NT2/D1 (cell line): ENCODE results near the gene CHN1.

Experiments used
- DNase-seq: peaks from one replicate; pipeline ENCODE4 v3.0.0-alpha.2; 2011; ENCODE audit warnings: low read depth, low spot score
- H3K27me3 ChIP-seq: 2 replicates; pipeline ENCODE4 v1.6.0; 2011; ENCODE audit warnings: mild to moderate bottlenecking; ENCODE audit not compliant: insufficient read length, insufficient read depth
- H3K36me3 ChIP-seq: 2 replicates; pipeline ENCODE4 v1.6.1; 2011; ENCODE audit warnings: mild to moderate bottlenecking, low read length, mixed read lengths; ENCODE audit not compliant: insufficient read depth, insufficient read length
- H3K4me1 ChIP-seq: 2 replicates; pipeline ENCODE4 v1.5.1; 2011; ENCODE audit not compliant: insufficient read depth, insufficient read length
- H3K4me3 ChIP-seq: 2 replicates; pipeline ENCODE4 v1.5.1; 2011; ENCODE audit warnings: low read depth; ENCODE audit not compliant: insufficient read length
- H3K9ac ChIP-seq: 2 replicates; pipeline ENCODE4 v1.6.0; 2011; ENCODE audit warnings: low read depth; ENCODE audit not compliant: insufficient read length
- H3K9me3 ChIP-seq: 2 replicates; pipeline ENCODE4 v1.5.1; 2011; ENCODE audit warnings: mild to moderate bottlenecking, low read length; ENCODE audit not compliant: insufficient read depth
- SUZ12 ChIP-seq: IDR thresholded peaks from 2 replicates; pipeline ENCODE4 v1.6.1; 2011; ENCODE audit not compliant: insufficient read length, insufficient read depth; ENCODE audit errors: extremely low read depth
- YY1 ChIP-seq: IDR thresholded peaks from 2 replicates; pipeline ENCODE4 v1.6.1; 2011; ENCODE audit not compliant: insufficient read length, insufficient read depth
- ZNF274 ChIP-seq: IDR thresholded peaks from 2 replicates; pipeline ENCODE4 v1.6.1; 2011; ENCODE audit warnings: mild to moderate bottlenecking, low read depth, low read length

CHN1 gene

DNA sequence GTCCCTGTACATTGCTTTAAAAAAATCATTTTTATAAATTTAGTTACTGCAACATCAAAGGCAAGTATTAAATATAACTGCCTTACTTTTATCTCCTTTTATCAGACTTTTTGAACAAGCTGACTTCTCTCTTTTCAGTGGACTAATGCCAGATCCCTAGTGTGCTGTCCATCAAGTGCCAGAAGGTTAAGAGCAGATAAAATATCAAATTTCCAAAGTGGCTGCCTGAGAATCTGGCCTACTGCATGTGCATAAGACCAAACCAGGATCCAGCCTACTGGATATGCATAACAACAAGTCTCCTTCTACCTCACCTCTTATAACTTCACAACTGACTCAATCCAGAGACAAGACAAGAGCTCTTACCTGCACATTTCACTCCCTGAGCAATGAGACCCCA, 181.1 kb downstream of the CHN1 start:
- no peak overlapping the region for H3K9ac ChIP-seq
- no peak overlapping the region for H3K4me3 ChIP-seq
- no peaks in the 10 kb centered on the region for H3K9me3 ChIP-seq
- H3K27me3 ChIP-seq, result no peaks in the 10 kb centered on the region
- peaks cover 3% of the 10 kb centered on the region for H3K4me1 ChIP-seq
- no peak for DNase-seq
- H3K36me3 ChIP-seq, result peaks cover 20% of the 10 kb centered on the region
- TF ChIP-seq SUZ12, result no peak
- TF ChIP-seq ZNF274, result no peak
- no peak for TF ChIP-seq YY1

DNA sequence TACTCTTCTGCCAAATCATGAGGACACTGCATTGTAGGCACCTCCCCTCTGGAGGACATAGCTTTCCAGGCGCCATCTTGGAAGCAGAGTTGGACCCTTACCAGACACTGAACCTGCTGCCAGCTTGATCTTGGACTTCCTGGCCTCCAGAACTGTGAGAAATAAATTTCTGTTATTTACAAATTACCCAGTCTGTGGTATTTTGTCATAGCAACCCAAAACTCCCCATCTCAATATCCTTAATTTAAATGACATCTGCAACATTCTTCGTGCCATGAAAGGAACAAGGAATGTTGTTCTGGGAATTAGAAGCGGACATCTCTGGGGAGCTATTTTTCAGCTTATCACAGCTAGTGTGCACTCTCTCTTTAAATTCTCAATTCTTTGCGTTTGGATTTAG, 183.6 kb downstream of the CHN1 start:
- DNase-seq, result no peak
- Histone ChIP-seq H3K9me3 (no peaks in the 10 kb centered on the region), H3K27me3 (no peaks in the 10 kb centered on the region), H3K36me3 (peaks cover 20% of the 10 kb centered on the region), H3K4me1 (no peaks in the 10 kb centered on the region), H3K4me3 (no peak overlapping the region), H3K9ac (no peak overlapping the region)
- TF ChIP-seq ZNF274, result no peak
- no peak for TF ChIP-seq SUZ12
- no peak for TF ChIP-seq YY1

DNA sequence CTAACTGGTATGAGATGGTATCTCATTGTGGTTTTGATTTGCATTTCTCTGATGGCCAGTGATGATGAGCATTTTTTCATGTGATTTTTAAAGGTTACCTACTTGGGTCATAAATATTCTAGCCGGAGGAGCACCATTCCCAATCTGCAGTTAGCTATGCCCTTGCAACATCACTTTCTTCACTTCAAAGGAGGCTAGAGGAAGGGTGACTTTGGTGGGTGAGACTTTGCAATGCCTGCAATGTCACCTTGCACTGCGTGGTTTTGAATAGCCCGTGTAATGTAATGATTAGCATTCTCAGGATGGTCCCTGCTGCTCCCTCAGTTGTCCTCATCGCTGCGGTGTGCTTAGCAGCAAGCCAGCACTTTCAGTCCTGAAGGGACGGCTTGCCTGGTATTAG, 184.8 kb downstream of the CHN1 start:
- DNase-seq, result no peak
- no peaks in the 10 kb centered on the region for H3K27me3 ChIP-seq
- TF ChIP-seq ZNF274, result no peak
- TF ChIP-seq YY1, result no peak
- TF ChIP-seq SUZ12, result no peak
- H3K9me3 ChIP-seq, result no peaks in the 10 kb centered on the region
- H3K4me1 ChIP-seq, result no peaks in the 10 kb centered on the region
- no peak overlapping the region for H3K9ac ChIP-seq
- H3K4me3 ChIP-seq, result no peak overlapping the region
- H3K36me3 ChIP-seq, result peaks cover 20% of the 10 kb centered on the region

DNA sequence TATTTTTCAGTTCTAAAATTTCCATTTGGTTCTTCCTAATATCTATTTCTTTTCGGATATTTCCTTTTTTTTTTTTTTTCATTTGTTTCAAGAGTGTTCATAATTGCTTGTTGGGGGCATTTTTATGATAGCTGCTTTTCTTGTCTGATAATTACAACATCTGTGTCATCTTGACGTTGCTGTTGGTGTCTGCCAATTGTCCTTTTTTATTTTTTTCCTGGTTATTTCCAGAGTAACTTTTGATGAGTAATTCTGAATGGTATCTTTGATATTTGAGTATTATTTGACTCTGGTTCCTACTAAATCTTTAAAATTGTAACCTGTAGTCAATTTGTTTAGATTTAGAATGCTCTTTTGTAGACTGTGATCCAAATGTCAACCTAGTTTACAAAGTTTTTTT, 189.7 kb downstream of the CHN1 start:
- no peak overlapping the region for H3K9ac ChIP-seq
- H3K4me3 ChIP-seq, result no peak overlapping the region
- H3K36me3 ChIP-seq, result peaks cover 16% of the 10 kb centered on the region
- H3K4me1 ChIP-seq, result no peaks in the 10 kb centered on the region
- H3K9me3 ChIP-seq, result no peaks in the 10 kb centered on the region
- no peaks in the 10 kb centered on the region for H3K27me3 ChIP-seq
- no peak for DNase-seq
- no peak for TF ChIP-seq SUZ12

DNA sequence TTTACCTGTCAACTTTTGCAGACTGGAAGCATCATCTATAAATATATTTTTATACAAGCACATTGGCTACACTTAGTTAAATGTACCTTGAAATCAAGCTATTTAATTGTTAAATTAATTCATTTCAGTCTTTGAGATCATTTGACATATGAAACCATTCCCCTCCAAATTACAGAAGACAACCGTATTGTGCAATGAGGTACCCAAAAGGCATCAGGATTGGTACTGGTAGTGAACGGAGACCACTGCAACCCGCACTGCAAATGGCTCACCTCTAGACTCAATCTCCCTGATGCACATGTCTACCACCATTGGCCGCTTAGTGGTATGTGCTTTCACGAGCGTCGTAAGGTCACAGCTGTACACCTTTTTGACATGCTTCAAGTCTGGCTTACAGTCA, 193.1 kb downstream of the CHN1 start:
- H3K27me3 ChIP-seq, result no peaks in the 10 kb centered on the region
- H3K9ac ChIP-seq, result no peak overlapping the region
- H3K4me3 ChIP-seq, result no peak overlapping the region
- DNase-seq, result no peak
- no peaks in the 10 kb centered on the region for H3K4me1 ChIP-seq
- H3K36me3 ChIP-seq, result peaks cover 30% of the 10 kb centered on the region
- no peaks in the 10 kb centered on the region for H3K9me3 ChIP-seq
- TF ChIP-seq YY1 (no peak), ZNF274 (no peak), SUZ12 (no peak)

DNA sequence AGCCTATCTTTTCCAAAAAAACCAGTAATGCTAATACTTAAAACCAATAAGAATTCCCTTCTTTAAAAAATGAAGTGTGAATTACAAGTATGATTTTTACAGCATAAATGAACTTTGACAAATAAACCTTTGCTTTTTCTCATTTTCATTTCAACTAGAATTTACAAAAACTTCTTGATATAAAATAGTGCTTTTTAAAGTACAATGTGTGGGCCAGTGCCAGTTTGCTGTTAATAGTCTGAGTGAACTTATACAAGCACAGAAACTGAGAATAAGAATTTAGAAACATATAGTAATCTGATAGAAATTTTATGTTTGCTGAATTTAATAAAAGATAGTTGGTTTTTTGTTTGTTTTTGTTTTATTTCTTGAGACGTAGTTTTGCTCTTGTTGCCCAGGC, 197.2 kb downstream of the CHN1 start:
- no peak for DNase-seq
- H3K9me3 ChIP-seq, result no peaks in the 10 kb centered on the region
- H3K36me3 ChIP-seq, result peaks cover 32% of the 10 kb centered on the region
- no peaks in the 10 kb centered on the region for H3K27me3 ChIP-seq
- H3K9ac ChIP-seq, result no peak overlapping the region
- no peak for TF ChIP-seq ZNF274
- TF ChIP-seq YY1, result no peak
- TF ChIP-seq SUZ12, result no peak
- H3K4me1 ChIP-seq, result no peaks in the 10 kb centered on the region
- no peak overlapping the region for H3K4me3 ChIP-seq

DNA sequence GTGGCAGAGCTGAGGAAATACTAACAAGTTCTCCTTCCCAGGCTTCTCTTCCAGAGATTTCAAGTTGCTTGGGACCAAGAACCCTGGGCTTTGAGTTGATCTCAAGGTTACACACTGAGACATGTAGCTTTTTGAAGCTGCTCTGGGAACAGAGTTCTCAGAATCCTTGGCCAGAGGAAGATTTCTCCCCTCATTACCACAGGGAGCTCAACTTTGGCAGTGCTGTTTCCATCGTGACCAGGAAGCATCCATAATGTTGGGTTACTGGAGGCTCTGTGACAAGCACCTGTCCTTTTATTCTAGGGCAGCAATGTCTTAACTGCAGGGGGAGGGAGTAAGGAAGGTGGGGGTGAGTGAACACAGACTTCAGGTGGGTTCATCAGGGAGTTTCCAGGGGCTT, 199.4 kb downstream of the CHN1 start:
- H3K9me3 ChIP-seq, result no peaks in the 10 kb centered on the region
- H3K27me3 ChIP-seq, result no peaks in the 10 kb centered on the region
- DNase-seq, result no peak
- no peaks in the 10 kb centered on the region for H3K4me1 ChIP-seq
- no peak overlapping the region for H3K9ac ChIP-seq
- H3K4me3 ChIP-seq, result no peak overlapping the region
- TF ChIP-seq SUZ12 (no peak), ZNF274 (no peak)
- peaks cover 27% of the 10 kb centered on the region for H3K36me3 ChIP-seq

DNA sequence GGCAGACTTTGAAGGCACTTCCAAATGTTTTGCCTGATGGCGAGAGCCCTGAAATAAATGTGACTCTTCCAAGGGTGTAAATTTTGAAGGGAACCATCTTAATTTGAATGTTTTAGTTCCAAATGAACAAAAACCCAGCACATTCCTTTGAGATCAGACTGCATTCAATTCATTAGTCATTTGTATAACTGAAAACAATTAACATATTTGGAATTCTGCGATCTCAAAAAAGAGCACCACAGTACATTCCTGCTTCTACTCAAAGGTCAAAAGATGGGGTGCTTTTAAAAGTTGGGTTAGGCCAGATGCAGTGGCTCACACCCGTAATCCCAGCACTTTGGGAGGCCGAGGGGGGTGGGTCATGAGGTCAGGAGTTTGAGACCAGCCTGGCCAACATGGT, 202.7 kb downstream of the CHN1 start:
- TF ChIP-seq ZNF274, result no peak
- TF ChIP-seq YY1, result no peak
- no peak for TF ChIP-seq SUZ12
- Histone ChIP-seq H3K4me1 (no peaks in the 10 kb centered on the region), H3K9me3 (no peaks in the 10 kb centered on the region), H3K36me3 (peaks cover 23% of the 10 kb centered on the region), H3K9ac (no peak overlapping the region), H3K27me3 (no peaks in the 10 kb centered on the region), H3K4me3 (no peak overlapping the region)
- no peak for DNase-seq
